Lower lobe of right lung (tissue), 2 donors: ENCODE measurements around the gene DNMT3B. TPM values are rescaled to one million over a fixed set of nuclear protein-coding genes. Genes with fewer than 3 reads are reported as not detected.

Experiments used
- ATAC-seq, 2 donors: fragments of 200-7000 bp; cut with Tn5 transposase; one replicate each; pipeline ENCODE4 v1.9.1; 2020 to 2022; ENCODE audit warnings: mild to moderate bottlenecking in 2 of 2, moderate library complexity in 2 of 2
- DNase-seq: peaks from one replicate; pipeline ENCODE4 v3.0.0-alpha.2; 2020
- H3K27ac ChIP-seq: fragments of 200-600 bp; one replicate; pipeline ENCODE4 v1.8.0; 2022
- H3K27me3 ChIP-seq: fragments of 200-600 bp; one replicate; pipeline ENCODE4 v1.8.0; 2022; ENCODE audit warnings: low read depth
- H3K36me3 ChIP-seq: fragments of 200-600 bp; one replicate; pipeline ENCODE4 v1.8.0; 2022; ENCODE audit warnings: mild to moderate bottlenecking
- H3K4me1 ChIP-seq: fragments of 200-600 bp; one replicate; pipeline ENCODE4 v1.8.0; 2022
- H3K4me3 ChIP-seq: fragments of 200-600 bp; one replicate; pipeline ENCODE4 v1.8.0; 2022; ENCODE audit warnings: mild to moderate bottlenecking
- H3K9me3 ChIP-seq: fragments of 200-600 bp; one replicate; pipeline ENCODE4 v1.8.0; 2022
- intact Hi-C: fragments of 100-400 bp; cut with DNase I; formaldehyde crosslinking; loops from one replicate; pipeline ENCODE4 v1.11.0; 2022
- total RNA-seq: library from RNA; stranded (reverse); fragmentation: NEBNext Ultra II Directional; extraction: Animal tissue kit (Norgen Biotek cat#: 25700); gene quantifications from one replicate; pipeline ENCODE4 v1.2.1, GENCODE V29; 2021
- TF ChIP-seq, protein P1 (sequence below): fragments of 200-600 bp; IDR thresholded peaks from one replicate; pipeline ENCODE4 v1.8.0; 2022; ENCODE audit warnings: antibody characterized with exemption, mild to moderate bottlenecking
- donor health status: DM: no; HTN: yes; CAD: no; lungs with severe emphysema.

Gene DNMT3B
- total RNA-seq, 1 donor from 2014 or later, result 1.1 TPM

- TF ChIP-seq, protein P1, sequence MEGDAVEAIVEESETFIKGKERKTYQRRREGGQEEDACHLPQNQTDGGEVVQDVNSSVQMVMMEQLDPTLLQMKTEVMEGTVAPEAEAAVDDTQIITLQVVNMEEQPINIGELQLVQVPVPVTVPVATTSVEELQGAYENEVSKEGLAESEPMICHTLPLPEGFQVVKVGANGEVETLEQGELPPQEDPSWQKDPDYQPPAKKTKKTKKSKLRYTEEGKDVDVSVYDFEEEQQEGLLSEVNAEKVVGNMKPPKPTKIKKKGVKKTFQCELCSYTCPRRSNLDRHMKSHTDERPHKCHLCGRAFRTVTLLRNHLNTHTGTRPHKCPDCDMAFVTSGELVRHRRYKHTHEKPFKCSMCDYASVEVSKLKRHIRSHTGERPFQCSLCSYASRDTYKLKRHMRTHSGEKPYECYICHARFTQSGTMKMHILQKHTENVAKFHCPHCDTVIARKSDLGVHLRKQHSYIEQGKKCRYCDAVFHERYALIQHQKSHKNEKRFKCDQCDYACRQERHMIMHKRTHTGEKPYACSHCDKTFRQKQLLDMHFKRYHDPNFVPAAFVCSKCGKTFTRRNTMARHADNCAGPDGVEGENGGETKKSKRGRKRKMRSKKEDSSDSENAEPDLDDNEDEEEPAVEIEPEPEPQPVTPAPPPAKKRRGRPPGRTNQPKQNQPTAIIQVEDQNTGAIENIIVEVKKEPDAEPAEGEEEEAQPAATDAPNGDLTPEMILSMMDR, result no peak
Observed at GRCh38 chr20:32848846-32849245, 86.7 kb downstream of the DNMT3B start.

DNA sequence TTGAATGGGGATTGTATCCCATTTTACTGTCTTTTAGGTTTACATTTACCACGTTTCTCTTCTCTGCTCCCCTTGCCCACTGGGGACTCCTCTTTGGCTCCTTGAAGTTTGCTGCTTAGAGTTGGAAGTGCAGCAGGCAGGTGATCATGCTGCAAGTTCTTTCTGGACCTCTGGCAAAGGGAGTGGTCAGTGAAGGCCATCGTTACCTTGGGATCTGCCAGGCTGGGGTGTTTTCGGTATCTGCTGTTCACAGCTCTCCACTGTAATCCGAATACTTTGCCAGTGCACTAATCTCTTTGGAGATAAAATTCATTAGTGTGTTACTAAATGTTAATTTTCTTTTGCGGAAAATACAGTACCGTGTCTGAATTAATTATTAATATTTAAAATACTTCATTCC, 87.4 kb downstream of the DNMT3B start:
- Histone ChIP-seq H3K4me3 (no peak overlapping the region), H3K9me3 (no peaks in the 10 kb centered on the region), H3K27ac (no peak overlapping the region), H3K36me3 (peaks cover 96% of the 10 kb centered on the region), H3K27me3 (no peaks in the 10 kb centered on the region), H3K4me1 (no peaks in the 10 kb centered on the region)
- ATAC-seq (no peak), DNase-seq (no peak)
- intact Hi-C loops, result no loop called here
- TF ChIP-seq, protein P1, result no peak

More at GRCh38 chr20:32848846-32849245, 86.7 kb downstream of the DNMT3B start:
- H3K9me3 ChIP-seq, result no peaks in the 10 kb centered on the region
- ATAC-seq (no peak), DNase-seq (no peak)
- peaks cover 91% of the 10 kb centered on the region for H3K36me3 ChIP-seq
- no peaks in the 10 kb centered on the region for H3K27me3 ChIP-seq
- H3K4me1 ChIP-seq, result no peaks in the 10 kb centered on the region
- no peak overlapping the region for H3K4me3 ChIP-seq
- no peak overlapping the region for H3K27ac ChIP-seq
- intact Hi-C loops, result no loop called here

DNA sequence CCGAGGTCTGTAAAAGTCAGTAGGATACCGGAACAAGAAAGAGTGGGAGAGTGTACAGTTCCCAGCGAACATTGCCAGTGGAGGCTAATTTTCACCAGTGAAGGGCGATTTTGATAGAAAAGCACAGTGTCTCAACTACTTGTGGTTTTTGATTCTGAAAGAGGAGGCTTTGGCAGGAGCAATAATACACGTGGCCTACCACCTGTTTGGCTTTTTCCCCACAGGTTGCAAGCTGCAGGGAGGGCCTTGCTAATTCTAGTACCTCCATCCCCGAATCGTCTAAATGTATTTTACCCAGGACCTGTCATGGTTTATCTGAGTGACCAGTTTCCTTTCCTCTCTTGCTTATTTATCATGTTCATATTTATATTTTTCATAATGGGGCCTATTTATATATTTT, 93.2 kb downstream of the DNMT3B start:
- DNase-seq, result no peak
- Histone ChIP-seq H3K36me3 (peaks cover 69% of the 10 kb centered on the region), H3K27me3 (no peaks in the 10 kb centered on the region), H3K9me3 (no peaks in the 10 kb centered on the region), H3K4me1 (no peaks in the 10 kb centered on the region), H3K4me3 (no peak overlapping the region), H3K27ac (no peak overlapping the region)
- intact Hi-C loops, result no loop called here
- TF ChIP-seq, protein P1, result no peak
- no peak for ATAC-seq

DNA sequence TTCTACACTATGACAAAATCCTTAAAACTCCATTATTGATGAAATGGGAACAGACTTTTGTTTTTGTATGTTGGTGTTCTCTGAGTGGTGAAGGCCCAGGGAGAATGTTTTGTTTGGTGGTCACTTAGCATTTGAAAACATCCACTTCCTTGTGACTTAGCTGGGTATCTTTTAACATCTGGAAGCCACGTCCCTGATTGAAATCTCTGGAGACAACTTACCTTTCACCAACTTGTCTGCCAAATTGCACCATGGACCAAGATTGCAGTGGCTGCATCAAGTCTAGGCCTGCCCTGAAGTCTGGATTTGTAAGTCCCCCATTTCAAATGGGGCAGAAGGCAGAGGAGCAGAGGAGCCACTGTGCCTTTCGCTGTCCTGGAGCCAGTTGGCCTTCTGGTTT, 96.0 kb downstream of the DNMT3B start:
- TF ChIP-seq, protein P1, result no peak
- intact Hi-C loops, result no loop called here
- H3K27me3 ChIP-seq, result no peaks in the 10 kb centered on the region
- peaks cover 41% of the 10 kb centered on the region for H3K36me3 ChIP-seq
- no peak overlapping the region for H3K4me3 ChIP-seq
- H3K4me1 ChIP-seq, result no peaks in the 10 kb centered on the region
- no peak overlapping the region for H3K27ac ChIP-seq
- no peak for ATAC-seq
- no peak for DNase-seq
- H3K9me3 ChIP-seq, result no peaks in the 10 kb centered on the region

Other genes with a start within 250 kb of the DNMT3B start
- 14.3 TPM for gene NOL4L, start 177.1 kb upstream of the DNMT3B start, total RNA-seq
- gene C20orf203, start 88.4 kb upstream of the DNMT3B start, total RNA-seq, result not detected
- 39.8 TPM for gene COMMD7, start 18.9 kb upstream of the DNMT3B start, total RNA-seq
- gene MAPRE1, start 57.6 kb downstream of the DNMT3B start, total RNA-seq, result 82.8 TPM
- gene EFCAB8, start 96.5 kb downstream of the DNMT3B start, total RNA-seq, result 0.30 TPM
- gene SUN5, start 242.0 kb downstream of the DNMT3B start, total RNA-seq, result not detected
- gene BPIFB2, start 245.3 kb downstream of the DNMT3B start, total RNA-seq, result 0.21 TPM